ENCODE results near the gene THBD.

DNA sequence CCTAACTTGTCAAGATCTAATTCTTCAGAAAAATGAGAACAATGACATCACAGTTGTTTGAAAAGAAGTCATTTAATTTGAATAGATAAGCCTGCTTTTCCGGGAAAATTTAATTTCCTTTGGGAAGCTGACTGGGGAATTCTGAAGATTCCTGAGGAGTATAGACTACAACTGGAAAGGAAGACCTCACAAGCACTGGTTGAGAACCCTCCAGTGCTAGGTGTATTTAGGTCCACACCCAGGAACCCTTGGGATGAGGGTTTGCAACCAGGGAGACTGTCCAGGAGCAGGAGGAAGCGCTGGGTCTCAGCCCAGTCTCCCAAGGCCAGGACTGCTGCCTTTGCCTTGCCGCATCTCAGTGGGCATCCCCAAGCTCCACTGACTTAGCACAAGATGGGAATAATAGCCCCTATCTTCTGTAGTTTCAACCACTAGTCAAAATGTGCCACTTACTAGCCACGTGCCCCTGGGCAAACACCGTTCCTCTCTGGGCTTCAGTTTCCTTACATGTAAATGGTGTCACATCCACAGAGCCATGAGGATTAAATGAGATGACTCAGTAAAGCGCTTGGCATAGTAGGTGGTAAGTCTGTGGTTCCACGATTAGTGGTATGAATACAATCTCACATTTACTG lies 43.5 kb upstream of the THBD start:
- no peak for TF ChIP-seq POLR2A (IDR thresholded peaks at IDR 0.05; ENCODE audit: low read length)
- TF ChIP-seq GATA1 (IDR thresholded peaks at IDR 0.05; ENCODE audit: low read depth, low read length): no peak
